Measurements from ENCODE around the gene ZNF408. TPM values are rescaled to one million over a fixed set of nuclear protein-coding genes. Genes with fewer than 3 reads are reported as not detected.

ZNF408 gene
- total and polyA plus RNA-seq, 2 of the 13 experiments (the other 11 are each of a cell fraction or from before 2014, with no cell fraction given) = 11.2 to 12.5 TPM

DNA sequence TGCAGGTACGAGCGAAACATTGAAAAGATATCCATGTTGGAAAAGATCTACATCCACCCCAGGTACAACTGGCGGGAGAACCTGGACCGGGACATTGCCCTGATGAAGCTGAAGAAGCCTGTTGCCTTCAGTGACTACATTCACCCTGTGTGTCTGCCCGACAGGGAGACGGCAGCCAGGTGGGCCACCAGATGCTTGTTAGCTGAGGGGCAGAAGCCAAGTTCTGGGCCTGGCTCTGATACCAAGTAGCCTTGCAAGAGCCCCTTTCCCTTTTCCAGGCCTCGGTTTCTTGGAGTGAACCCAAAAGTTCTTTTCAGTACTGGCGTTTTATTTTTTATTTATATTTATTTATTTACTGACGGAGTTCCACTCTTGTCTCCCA, 27.8 kb downstream of the ZNF408 start:
- WGBS (ENCODE audit: low lambda C conversion rate) = 95% methylated on average over 7 of the region's 9 CpGs
- ChIA-PET POLR2A (interaction anchor here (1.5 to 4.9 kb wide), 3 partner anchors 9 to 28 kb away, joined by 3 to 54 read pairs (median 12); partner anchors contain the start of genes ARHGAP1, F2 and ZNF408), CTCF (ENCODE audit: low intra/inter-chr PET ratio, low total read pairs) (no interaction called here)
- no peak overlapping the region for H2AFZ ChIP-seq (ENCODE audit: low read length)
- FAIRE-seq (no peak), DNase-seq (ENCODE audit: low spot score) (no peak), ATAC-seq (no peak)
- no peaks in the 10 kb centered on the region for H3K27me3 ChIP-seq (ENCODE audit: control insufficient read depth in 1 of 2, insufficient read depth in 2 of 2, low read length in 2 of 2)
- intact Hi-C loops (cut with micrococcal nuclease; ENCODE audit: unreplicated experiment) (no loop called here), in situ Hi-C loops (cut with HindIII; ENCODE audit: extremely low pct_ligation_motif_present, low pct_unique_long_range_greater_than_20kb) (loop anchor here (5.0 kb wide), 1 partner anchor 36 kb away; no protein-coding TSS in a partner anchor)
- no peak overlapping the region for H3K4me2 ChIP-seq (ENCODE audit: low read depth, low read length)
- no TSS peak for BruUV-seq (replicated peaks)
- no peaks in the 10 kb centered on the region for H3K9me3 ChIP-seq (ENCODE audit: low read length)
- no peak overlapping the region for H3K27ac ChIP-seq (ENCODE audit: extremely low read length, insufficient read depth, low read length)
- H3K9ac ChIP-seq (ENCODE audit: insufficient read depth, low read depth, low read length) = no peak overlapping the region
- H3K4me1 ChIP-seq (ENCODE audit: insufficient read depth, low read length) = peaks cover 63% of the 10 kb centered on the region
- no peak overlapping the region for H3K4me3 ChIP-seq (replicated peaks in 1 of 3; ENCODE audit: insufficient read depth in 1 of 3, low read depth in 2 of 3, low read length in 3 of 3)
- TF ChIP-seq RBM22 (optimal IDR thresholded peaks at IDR 0.05; ENCODE audit: low read length) = peak; percentile 11
- 0 out of 2 replicates have a peak, but pooled peaks have one; percentile 18 for TF ChIP-seq ZNF20 (CRISPR knock-in tag; IDR thresholded peaks at IDR 0.05)
- TF ChIP-seq PAF1 (CRISPR knock-in tag; IDR thresholded peaks at IDR 0.05) = no peak
- peaks cover 33% of the 10 kb centered on the region for H4K20me1 ChIP-seq (ENCODE audit: insufficient read depth, low read length)
- H3K79me2 ChIP-seq (ENCODE audit: insufficient read depth, low read length) = peaks cover 34% of the 10 kb centered on the region
- H3K36me3 ChIP-seq (replicated peaks in 1 of 2; ENCODE audit: control insufficient read depth in 1 of 2, insufficient read depth in 2 of 2, low read length in 2 of 2) = peaks cover 40 to 84% of the 10 kb centered on the region in 2 experiments

DNA sequence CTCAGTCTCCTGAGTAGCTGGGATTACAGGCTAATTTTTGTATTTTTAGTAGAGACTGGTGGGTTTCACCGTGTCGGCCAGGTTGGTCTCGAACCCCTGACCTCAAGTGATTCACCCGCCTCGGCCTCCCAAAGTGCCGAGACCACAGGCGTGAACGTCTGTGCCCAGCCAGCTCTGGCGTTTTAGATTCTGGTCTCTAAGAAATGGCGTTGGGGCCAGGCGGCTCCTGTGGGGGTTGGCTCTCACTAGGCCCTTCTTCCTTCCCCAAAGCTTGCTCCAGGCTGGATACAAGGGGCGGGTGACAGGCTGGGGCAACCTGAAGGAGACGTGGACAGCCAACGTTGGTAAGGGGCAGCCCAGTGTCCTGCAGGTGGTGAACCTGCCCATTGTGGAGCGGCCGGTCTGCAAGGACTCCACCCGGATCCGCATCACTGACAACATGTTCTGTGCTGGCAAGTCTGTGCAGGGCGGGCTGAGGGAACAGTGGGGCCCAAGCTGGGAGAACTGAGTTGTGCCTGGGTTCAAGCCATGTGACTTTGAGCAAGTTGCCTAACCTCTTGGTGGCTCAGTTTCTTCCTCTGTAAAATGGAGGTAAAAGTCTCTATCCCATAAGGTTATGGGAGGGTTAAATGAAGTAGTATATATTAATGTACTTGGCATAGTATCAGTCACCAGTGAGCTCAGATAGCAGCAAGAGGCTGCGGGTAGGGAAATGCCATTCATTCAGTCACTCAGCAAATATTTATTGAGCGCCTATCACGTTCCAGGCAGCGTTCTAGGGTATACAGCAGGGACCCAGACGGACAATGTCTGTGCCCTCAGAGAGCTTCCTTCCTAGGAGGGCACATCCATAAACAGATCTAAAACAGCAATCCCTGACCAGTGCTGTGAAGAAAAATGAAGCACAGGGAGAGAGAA, 28.5 kb downstream of the ZNF408 start:
- CTCF ChIA-PET (ENCODE audit: low intra/inter-chr PET ratio, low total read pairs) = no interaction called here
- peak; percentile 3; the same call in 1 of the 3 replicates for ATAC-seq
- in situ Hi-C loops (cut with HindIII; ENCODE audit: extremely low pct_ligation_motif_present, low pct_unique_long_range_greater_than_20kb) = loop anchor here (5.0 kb wide), 1 partner anchor 37 kb away; no protein-coding TSS in a partner anchor
- TF ChIP-seq POLR2G (IDR thresholded peaks at IDR 0.05; ENCODE audit: low read depth, low read length) (peak; percentile 56), RBFOX2 (IDR thresholded peaks at IDR 0.05; ENCODE audit: low read depth, low read length) (peak; percentile 56; the same call in 1 of the 2 replicates), ZNF7 (CRISPR knock-in tag; IDR thresholded peaks at IDR 0.05) (peak; percentile 82), ZNF263 (CRISPR knock-in tag; IDR thresholded peaks at IDR 0.05) (no peak), ZNF629 (CRISPR knock-in tag; conservative IDR thresholded peaks at IDR 0.05) (peak; percentile 41; the same call in 1 of the 2 replicates), AGO2 (optimal IDR thresholded peaks at IDR 0.05; ENCODE audit: low read depth, low read length) (peak; percentile 69), ATF7-NPFF (CRISPR knock-in tag; IDR thresholded peaks at IDR 0.05; ENCODE audit: low read depth) (no peak), ZBTB3 (CRISPR knock-in tag; IDR thresholded peaks at IDR 0.05; ENCODE audit: borderline replicate concordance, low read depth) (no peak), POLR2A (IDR thresholded peaks at IDR 0.05; ENCODE audit: insufficient read depth in 1 of 2, low read depth in 2 of 2, low read length in 2 of 2) (peak in 1 of 2 experiments; percentile 36; a peak in 1 of 4 replicates)
- TF ChIP-seq, protein P1, sequence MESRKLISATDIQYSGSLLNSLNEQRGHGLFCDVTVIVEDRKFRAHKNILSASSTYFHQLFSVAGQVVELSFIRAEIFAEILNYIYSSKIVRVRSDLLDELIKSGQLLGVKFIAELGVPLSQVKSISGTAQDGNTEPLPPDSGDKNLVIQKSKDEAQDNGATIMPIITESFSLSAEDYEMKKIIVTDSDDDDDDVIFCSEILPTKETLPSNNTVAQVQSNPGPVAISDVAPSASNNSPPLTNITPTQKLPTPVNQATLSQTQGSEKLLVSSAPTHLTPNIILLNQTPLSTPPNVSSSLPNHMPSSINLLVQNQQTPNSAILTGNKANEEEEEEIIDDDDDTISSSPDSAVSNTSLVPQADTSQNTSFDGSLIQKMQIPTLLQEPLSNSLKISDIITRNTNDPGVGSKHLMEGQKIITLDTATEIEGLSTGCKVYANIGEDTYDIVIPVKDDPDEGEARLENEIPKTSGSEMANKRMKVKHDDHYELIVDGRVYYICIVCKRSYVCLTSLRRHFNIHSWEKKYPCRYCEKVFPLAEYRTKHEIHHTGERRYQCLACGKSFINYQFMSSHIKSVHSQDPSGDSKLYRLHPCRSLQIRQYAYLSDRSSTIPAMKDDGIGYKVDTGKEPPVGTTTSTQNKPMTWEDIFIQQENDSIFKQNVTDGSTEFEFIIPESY (CRISPR knock-in tag; IDR thresholded peaks at IDR 0.05) = peak; percentile 82

More for the DNA sequence above, 28.5 kb downstream of the ZNF408 start:
- Histone ChIP-seq H2AFZ (ENCODE audit: low read length) (no peak overlapping the region), H4K20me1 (ENCODE audit: insufficient read depth, low read length) (peaks cover 26% of the 10 kb centered on the region), H3K9me3 (ENCODE audit: low read length) (no peaks in the 10 kb centered on the region), H3K4me1 (ENCODE audit: insufficient read depth, low read length) (peaks cover 56% of the 10 kb centered on the region), H3K27ac (ENCODE audit: extremely low read length, insufficient read depth, low read length) (no peak overlapping the region), H3K27me3 (ENCODE audit: control insufficient read depth in 1 of 2, insufficient read depth in 2 of 2, low read length in 2 of 2) (no peaks in the 10 kb centered on the region), H3K36me3 (replicated peaks in 1 of 2; ENCODE audit: control insufficient read depth in 1 of 2, insufficient read depth in 2 of 2, low read length in 2 of 2) (peaks cover 37 to 77% of the 10 kb centered on the region in 2 experiments), H3K79me2 (ENCODE audit: insufficient read depth, low read length) (peaks cover 27% of the 10 kb centered on the region), H3K4me3 (replicated peaks in 1 of 3; ENCODE audit: insufficient read depth in 1 of 3, low read depth in 2 of 3, low read length in 3 of 3) (no peak overlapping the region), H3K9ac (ENCODE audit: insufficient read depth, low read depth, low read length) (no peak overlapping the region), H3K4me2 (ENCODE audit: low read depth, low read length) (no peak overlapping the region)
- POLR2A ChIA-PET = interaction anchor here (0.9 to 4.9 kb wide), 4 partner anchors 9 to 28 kb away, joined by 3 to 54 read pairs (median 8); partner anchors contain the start of genes ARHGAP1, F2 and ZNF408
- DNase-seq (ENCODE audit: low spot score) = no peak
- FAIRE-seq = no peak
- no TSS peak for BruUV-seq (replicated peaks)
- 93% methylated on average over 24 of the region's 24 CpGs for WGBS (ENCODE audit: low lambda C conversion rate)
- intact Hi-C loops (cut with micrococcal nuclease; ENCODE audit: unreplicated experiment) = no loop called here
